Kidney epithelial cell (primary cell): ENCODE measurements around the gene ADGRG1. TPM values are rescaled to one million over a fixed set of nuclear protein-coding genes. Genes with fewer than 3 reads are reported as not detected.

Source experiments
- DNase-seq: peaks from one replicate; pipeline ENCODE4 v3.0.0-alpha.2; 2010; ENCODE audit warnings: low read depth
- H3K27me3 ChIP-seq: 2 replicates; pipeline ENCODE4 v1.6.0; 2011; ENCODE audit warnings: low read length; ENCODE audit not compliant: control insufficient read depth, insufficient read depth
- H3K36me3 ChIP-seq: 2 replicates; pipeline ENCODE4 v1.5.1; 2011; ENCODE audit warnings: low read length; ENCODE audit not compliant: control insufficient read depth, insufficient read depth
- H3K4me3 ChIP-seq: 2 replicates; pipeline ENCODE4 v1.5.1; 2011; ENCODE audit warnings: low read depth, mild to moderate bottlenecking, control low read depth, low read length
- total RNA-seq: library from RNA; depleted of rRNA; stranded (reverse); fragments of >200 nt; gene quantifications from 2 replicates; pipeline ENCODE4 v1.2.3, GENCODE V29; 2015
- TF ChIP-seq, protein P1 (sequence below): IDR thresholded peaks from 2 replicates; pipeline ENCODE4 v1.5.1; 2011; ENCODE audit warnings: mild to moderate bottlenecking, moderate library complexity, low read length, control low read depth, inconsistent platforms; ENCODE audit not compliant: insufficient read depth, poor library complexity, severe bottlenecking

Gene ADGRG1
- total RNA-seq, 1 donor from 2014 or later: 150 TPM

DNA sequence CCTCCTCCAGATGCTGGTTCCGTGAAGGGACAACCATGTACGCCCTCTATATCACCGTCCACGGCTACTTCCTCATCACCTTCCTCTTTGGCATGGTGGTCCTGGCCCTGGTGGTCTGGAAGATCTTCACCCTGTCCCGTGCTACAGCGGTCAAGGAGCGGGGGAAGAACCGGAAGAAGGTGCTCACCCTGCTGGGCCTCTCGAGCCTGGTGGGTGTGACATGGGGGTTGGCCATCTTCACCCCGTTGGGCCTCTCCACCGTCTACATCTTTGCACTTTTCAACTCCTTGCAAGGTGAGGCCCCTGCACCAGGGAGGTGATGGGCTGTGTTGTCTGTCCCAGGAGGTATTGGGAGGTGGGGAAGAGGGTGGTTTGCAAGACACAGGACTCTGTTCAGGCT lies 57.2 kb downstream of the ADGRG1 start:
- DNase-seq: no peak
- TF ChIP-seq, protein P1, sequence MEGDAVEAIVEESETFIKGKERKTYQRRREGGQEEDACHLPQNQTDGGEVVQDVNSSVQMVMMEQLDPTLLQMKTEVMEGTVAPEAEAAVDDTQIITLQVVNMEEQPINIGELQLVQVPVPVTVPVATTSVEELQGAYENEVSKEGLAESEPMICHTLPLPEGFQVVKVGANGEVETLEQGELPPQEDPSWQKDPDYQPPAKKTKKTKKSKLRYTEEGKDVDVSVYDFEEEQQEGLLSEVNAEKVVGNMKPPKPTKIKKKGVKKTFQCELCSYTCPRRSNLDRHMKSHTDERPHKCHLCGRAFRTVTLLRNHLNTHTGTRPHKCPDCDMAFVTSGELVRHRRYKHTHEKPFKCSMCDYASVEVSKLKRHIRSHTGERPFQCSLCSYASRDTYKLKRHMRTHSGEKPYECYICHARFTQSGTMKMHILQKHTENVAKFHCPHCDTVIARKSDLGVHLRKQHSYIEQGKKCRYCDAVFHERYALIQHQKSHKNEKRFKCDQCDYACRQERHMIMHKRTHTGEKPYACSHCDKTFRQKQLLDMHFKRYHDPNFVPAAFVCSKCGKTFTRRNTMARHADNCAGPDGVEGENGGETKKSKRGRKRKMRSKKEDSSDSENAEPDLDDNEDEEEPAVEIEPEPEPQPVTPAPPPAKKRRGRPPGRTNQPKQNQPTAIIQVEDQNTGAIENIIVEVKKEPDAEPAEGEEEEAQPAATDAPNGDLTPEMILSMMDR: no peak
- peaks cover 11% of the 10 kb centered on the region for H3K27me3 ChIP-seq
- H3K36me3 ChIP-seq: no peaks in the 10 kb centered on the region
- no peak overlapping the region for H3K4me3 ChIP-seq

DNA sequence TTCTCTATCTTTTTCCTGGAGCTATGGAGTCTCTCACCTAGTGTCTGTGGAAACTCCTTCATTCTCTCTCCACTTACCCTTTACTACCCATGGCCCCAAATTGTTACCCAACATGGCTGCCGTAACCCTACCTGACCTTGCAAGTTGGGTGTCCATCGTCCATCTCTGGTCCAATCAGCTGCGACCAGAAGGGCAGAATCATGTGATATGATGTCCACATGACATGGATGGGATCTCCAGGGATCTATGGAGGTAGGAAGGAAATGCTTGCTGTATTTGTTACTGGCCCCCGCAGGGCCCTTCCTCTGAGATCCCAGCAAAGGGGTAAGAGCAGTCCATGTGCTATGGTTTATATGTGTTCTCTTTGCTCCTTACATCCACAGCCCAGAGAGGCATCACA lies 58.1 kb downstream of the ADGRG1 start:
- TF ChIP-seq, protein P1: no peak
- DNase-seq: no peak
- Histone ChIP-seq H3K4me3 (no peak overlapping the region), H3K36me3 (no peaks in the 10 kb centered on the region), H3K27me3 (peaks cover 11% of the 10 kb centered on the region)

DNA sequence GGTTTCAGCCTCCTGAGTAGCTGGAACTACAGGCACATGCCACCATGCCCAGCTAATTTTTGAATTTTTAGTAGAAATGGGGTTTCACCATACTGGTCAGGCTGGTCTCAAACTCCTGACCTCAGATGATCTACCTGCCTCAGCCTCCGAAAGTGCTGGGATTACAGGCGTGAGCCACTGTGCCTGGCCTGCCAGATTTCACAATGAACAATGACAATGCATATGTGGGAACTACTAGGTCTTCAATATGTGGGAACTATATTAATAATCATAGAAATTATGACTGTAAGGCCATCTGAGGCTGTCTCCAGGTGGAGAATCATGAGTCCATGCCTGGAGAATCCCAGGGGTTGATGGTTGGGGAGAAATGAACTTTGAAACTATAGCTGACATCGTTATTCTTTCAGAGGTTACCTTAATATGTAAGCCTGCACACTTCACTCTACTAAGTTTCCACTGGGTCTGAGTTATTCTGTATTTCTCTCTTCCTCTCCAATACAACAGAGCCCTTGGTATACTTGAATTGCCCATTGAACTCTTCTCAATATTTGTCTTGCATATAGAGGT lies 59.0 kb downstream of the ADGRG1 start:
- no peaks in the 10 kb centered on the region for H3K36me3 ChIP-seq
- peaks cover 11% of the 10 kb centered on the region for H3K27me3 ChIP-seq
- DNase-seq: no peak
- TF ChIP-seq, protein P1: no peak
- H3K4me3 ChIP-seq: no peak overlapping the region

DNA sequence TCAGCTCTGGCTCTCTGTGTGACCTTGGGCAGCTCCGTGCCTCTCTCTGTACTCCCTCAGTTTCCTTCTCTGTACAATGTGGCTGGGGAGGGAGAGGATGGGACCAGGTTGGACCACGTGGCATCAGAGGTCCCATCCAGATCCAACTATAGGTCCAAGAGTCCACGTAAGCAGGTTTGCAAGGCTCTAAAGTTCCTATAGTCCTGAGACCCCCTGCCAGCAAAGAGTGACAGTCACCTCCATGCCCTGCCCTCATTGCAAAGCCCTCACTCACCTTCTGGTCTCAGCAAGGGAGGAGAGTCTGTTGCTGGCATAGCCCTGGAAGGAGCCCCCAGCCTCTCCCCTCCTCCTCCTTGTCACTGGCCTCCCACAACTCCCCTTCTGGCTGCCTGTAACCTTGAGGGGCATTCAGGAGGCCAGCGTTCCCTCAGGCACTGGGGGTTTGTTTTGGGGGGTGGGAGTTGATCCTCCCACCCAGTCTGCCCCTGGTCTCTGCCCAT lies 60.1 kb downstream of the ADGRG1 start:
- DNase-seq: no peak
- Histone ChIP-seq H3K27me3 (peaks cover 11% of the 10 kb centered on the region), H3K4me3 (no peak overlapping the region), H3K36me3 (no peaks in the 10 kb centered on the region)
- TF ChIP-seq, protein P1: no peak

DNA sequence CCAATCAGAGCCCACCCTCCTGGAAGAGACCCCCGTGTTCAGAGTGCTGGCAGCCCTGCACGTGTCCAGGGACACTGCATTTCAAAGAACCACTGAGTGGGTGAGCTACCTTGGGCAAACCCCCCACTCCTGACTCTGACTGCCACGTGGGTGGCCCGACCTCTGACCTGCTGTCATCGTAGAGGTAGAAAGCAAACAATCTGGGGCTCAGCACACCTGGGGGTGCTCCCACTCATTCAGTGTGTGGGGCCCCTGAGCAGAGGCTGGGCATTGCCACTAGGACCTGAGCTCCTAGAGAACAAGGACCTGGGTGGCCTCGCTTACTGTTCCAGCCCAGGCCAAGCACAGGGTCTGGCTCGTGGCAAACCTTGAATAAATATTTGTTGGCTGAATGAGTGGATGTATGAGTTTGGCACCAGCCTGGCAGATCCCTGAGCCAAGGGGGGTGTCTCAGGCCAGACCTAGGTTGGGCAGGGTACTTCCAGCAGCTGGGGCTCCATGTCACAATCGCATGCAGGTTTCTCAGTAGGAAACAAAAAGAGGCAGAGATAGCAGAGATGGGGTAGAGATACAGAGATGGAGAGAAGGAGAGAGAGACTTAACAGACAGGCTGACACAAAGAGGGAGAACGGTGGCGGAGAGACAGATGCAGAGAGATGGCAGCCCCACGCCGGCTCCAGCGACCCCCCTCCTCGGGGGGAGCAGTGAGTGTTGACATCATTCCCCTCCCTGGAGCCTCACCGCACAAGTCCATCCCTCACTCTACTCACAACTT lies 60.7 kb downstream of the ADGRG1 start:
- Histone ChIP-seq H3K4me3 (no peak overlapping the region), H3K36me3 (no peaks in the 10 kb centered on the region), H3K27me3 (peaks cover 11% of the 10 kb centered on the region)
- TF ChIP-seq, protein P1: no peak
- DNase-seq: no peak
